Measurements from ENCODE around the gene DYNLT3. TPM values are rescaled to one million over a fixed set of nuclear protein-coding genes. Genes with fewer than 3 reads are reported as not detected.

The DYNLT3 gene
- total RNA-seq, 1 donor from 2014 or later: 24.7 TPM

GRCh38 chrX:37872303-37872655 is 24.9 kb upstream of the DYNLT3 start:
- no peak overlapping the region for H3K27ac ChIP-seq
- DNase-seq: no peak
- H3K4me1 ChIP-seq: no peaks in the 10 kb centered on the region
- intact Hi-C loops (cut with DNase I): no loop called here
- no peaks in the 10 kb centered on the region for H3K9me3 ChIP-seq
- ATAC-seq: no peak
- H3K4me3 ChIP-seq: no peak overlapping the region
- H3K27me3 ChIP-seq: no peaks in the 10 kb centered on the region
- H3K36me3 ChIP-seq: no peaks in the 10 kb centered on the region
- TF ChIP-seq CTCF (IDR thresholded peaks at IDR 0.05): no peak

- ATAC-seq: no peak
- H3K27ac ChIP-seq: no peak overlapping the region
- DNase-seq: no peak
- TF ChIP-seq CTCF (IDR thresholded peaks at IDR 0.05): no peak
- H3K4me1 ChIP-seq: no peaks in the 10 kb centered on the region
- intact Hi-C loops (cut with DNase I): no loop called here
- H3K4me3 ChIP-seq: no peak overlapping the region
- no peaks in the 10 kb centered on the region for H3K36me3 ChIP-seq
- H3K27me3 ChIP-seq: no peaks in the 10 kb centered on the region
- no peaks in the 10 kb centered on the region for H3K9me3 ChIP-seq
These were observed 24.4 kb upstream of the DYNLT3 start for GRCh38 chrX:37871626-37872302.

DNA sequence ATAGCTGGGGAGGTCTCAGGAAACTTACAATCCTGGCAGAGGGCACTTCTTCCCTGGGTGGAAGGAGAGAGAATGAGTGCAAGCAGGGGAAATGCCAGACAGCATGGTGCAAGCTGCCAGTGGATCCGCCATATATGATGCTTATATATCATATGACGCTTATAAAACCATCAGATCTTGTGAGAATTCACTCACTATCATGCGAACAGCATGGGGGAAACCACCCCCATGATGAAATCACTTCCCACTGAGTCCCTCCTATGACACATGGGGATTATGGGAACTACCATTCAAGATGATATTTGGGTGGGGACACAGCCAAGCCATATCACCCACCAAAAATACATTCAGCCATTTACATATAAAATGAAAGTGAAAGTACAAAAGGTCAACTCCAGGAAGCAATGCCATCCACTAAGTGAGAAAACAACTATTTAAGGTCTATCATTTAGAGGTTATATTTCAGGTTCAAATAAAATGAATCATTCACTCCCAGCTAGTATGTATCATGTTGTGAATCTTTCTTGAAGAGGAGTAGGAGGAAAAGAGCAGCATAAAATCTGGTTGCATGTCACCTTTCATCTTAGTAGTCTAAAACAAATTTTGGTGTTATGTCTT is 20.3 kb upstream of the DYNLT3 start:
- no peak for ATAC-seq
- intact Hi-C loops (cut with DNase I): no loop called here

GRCh38 chrX:37863728-37864127 is 16.4 kb upstream of the DYNLT3 start:
- DNase-seq (no peak), ATAC-seq (no peak)
- no peak overlapping the region for H3K27ac ChIP-seq
- intact Hi-C loops (cut with DNase I): no loop called here
- H3K27me3 ChIP-seq: no peaks in the 10 kb centered on the region
- no peak for TF ChIP-seq CTCF (IDR thresholded peaks at IDR 0.05)
- no peaks in the 10 kb centered on the region for H3K36me3 ChIP-seq
- no peaks in the 10 kb centered on the region for H3K4me1 ChIP-seq
- H3K4me3 ChIP-seq: no peak overlapping the region
- no peaks in the 10 kb centered on the region for H3K9me3 ChIP-seq

More for the DNA sequence above, 20.3 kb upstream of the DYNLT3 start:
- Histone ChIP-seq H3K4me1 (no peaks in the 10 kb centered on the region), H3K27ac (no peak overlapping the region), H3K9me3 (no peaks in the 10 kb centered on the region), H3K27me3 (no peaks in the 10 kb centered on the region), H3K36me3 (no peaks in the 10 kb centered on the region), H3K4me3 (no peak overlapping the region)
- TF ChIP-seq CTCF (IDR thresholded peaks at IDR 0.05): no peak
- no peak for DNase-seq

DNA sequence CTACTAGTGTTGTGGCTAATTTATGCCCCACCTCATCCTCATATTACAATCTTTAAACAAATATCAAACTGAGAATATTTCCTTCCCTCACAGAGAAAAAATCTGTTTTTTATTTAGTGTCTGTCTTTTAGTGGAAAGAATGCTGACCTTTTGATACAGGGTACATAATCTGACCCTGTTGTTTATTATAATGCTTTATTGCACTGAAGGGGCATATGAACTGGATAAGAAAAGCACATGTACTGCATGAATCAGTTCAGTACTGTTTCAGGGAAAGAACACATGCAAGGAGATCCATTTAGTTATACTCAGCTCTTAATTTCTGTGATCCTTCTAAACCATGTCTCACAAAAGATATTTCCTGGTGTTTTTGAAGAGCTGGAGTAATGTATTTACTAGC is 15.5 kb upstream of the DYNLT3 start:
- H3K27ac ChIP-seq: no peak overlapping the region
- H3K9me3 ChIP-seq: no peaks in the 10 kb centered on the region
- no peaks in the 10 kb centered on the region for H3K27me3 ChIP-seq
- H3K36me3 ChIP-seq: no peaks in the 10 kb centered on the region
- H3K4me1 ChIP-seq: no peaks in the 10 kb centered on the region
- H3K4me3 ChIP-seq: no peak overlapping the region
- TF ChIP-seq CTCF (IDR thresholded peaks at IDR 0.05): no peak
- intact Hi-C loops (cut with DNase I): no loop called here
- ATAC-seq (no peak), DNase-seq (no peak)

Data from upper lobe of right lung (tissue), 1 donor.